Endothelial cell (in vitro differentiated cells): ENCODE data around the gene FGF14. TPM values are rescaled to one million over a fixed set of nuclear protein-coding genes. Genes with fewer than 3 reads are reported as not detected.

Experiments used
- DNase-seq: peaks from one replicate; pipeline ENCODE4 v3.0.0; 2021; ENCODE audit warnings: low spot score
- H3K27ac Mint-ChIP-seq: one replicate; pipeline ENCODE4 v1.8.0; 2021; ENCODE audit warnings: mixed read lengths, inconsistent platforms; ENCODE audit not compliant: unreplicated experiment
- H3K27me3 Mint-ChIP-seq: one replicate; pipeline ENCODE4 v1.8.0; 2021; ENCODE audit warnings: mild to moderate bottlenecking, moderate library complexity, mixed read lengths, inconsistent platforms; ENCODE audit not compliant: unreplicated experiment
- H3K36me3 Mint-ChIP-seq: one replicate; pipeline ENCODE4 v1.8.0; 2021; ENCODE audit warnings: mild to moderate bottlenecking, low read depth, mixed read lengths, inconsistent platforms; ENCODE audit not compliant: unreplicated experiment
- H3K4me1 Mint-ChIP-seq: one replicate; pipeline ENCODE4 v1.8.0; 2021; ENCODE audit warnings: mild to moderate bottlenecking, mixed read lengths, inconsistent platforms; ENCODE audit not compliant: unreplicated experiment
- H3K4me3 Mint-ChIP-seq: one replicate; pipeline ENCODE4 v1.8.0; 2021; ENCODE audit warnings: mild to moderate bottlenecking, mixed read lengths, inconsistent platforms; ENCODE audit not compliant: unreplicated experiment
- H3K9me3 Mint-ChIP-seq: one replicate; pipeline ENCODE4 v1.8.0; 2021; ENCODE audit warnings: mixed read lengths, inconsistent platforms; ENCODE audit not compliant: unreplicated experiment
- microRNA-seq: library from miRNA; unstranded; fragments of <30 nt; microRNA quantifications from one replicate; pipeline ENCODE4, GENCODE V29; 2020; ENCODE audit not compliant: unreplicated experiment
- total RNA-seq: library from RNA; stranded (reverse); fragmentation: NEBNext Ultra II Directional; extraction: Animal tissue kit (Norgen Biotek cat#: 25700); gene quantifications from one replicate; pipeline ENCODE4 v1.2.1, GENCODE V29; 2021; ENCODE audit not compliant: unreplicated experiment
- TF ChIP-seq, protein P1 (sequence below): fragments of 200-600 bp; sonication (generic); IDR thresholded peaks from one replicate; pipeline ENCODE4 v1.5.0; 2021; ENCODE audit warnings: antibody characterized with exemption; ENCODE audit not compliant: unreplicated experiment

Gene FGF14
- total RNA-seq, 1 donor from 2014 or later, result 0.13 TPM

- Mint-ChIP-seq H3K4me1 (no peaks in the 10 kb centered on the region), H3K9me3 (no peaks in the 10 kb centered on the region), H3K4me3 (no peak overlapping the region), H3K36me3 (no peaks in the 10 kb centered on the region), H3K27me3 (no peaks in the 10 kb centered on the region), H3K27ac (no peak overlapping the region)
- TF ChIP-seq, protein P1, sequence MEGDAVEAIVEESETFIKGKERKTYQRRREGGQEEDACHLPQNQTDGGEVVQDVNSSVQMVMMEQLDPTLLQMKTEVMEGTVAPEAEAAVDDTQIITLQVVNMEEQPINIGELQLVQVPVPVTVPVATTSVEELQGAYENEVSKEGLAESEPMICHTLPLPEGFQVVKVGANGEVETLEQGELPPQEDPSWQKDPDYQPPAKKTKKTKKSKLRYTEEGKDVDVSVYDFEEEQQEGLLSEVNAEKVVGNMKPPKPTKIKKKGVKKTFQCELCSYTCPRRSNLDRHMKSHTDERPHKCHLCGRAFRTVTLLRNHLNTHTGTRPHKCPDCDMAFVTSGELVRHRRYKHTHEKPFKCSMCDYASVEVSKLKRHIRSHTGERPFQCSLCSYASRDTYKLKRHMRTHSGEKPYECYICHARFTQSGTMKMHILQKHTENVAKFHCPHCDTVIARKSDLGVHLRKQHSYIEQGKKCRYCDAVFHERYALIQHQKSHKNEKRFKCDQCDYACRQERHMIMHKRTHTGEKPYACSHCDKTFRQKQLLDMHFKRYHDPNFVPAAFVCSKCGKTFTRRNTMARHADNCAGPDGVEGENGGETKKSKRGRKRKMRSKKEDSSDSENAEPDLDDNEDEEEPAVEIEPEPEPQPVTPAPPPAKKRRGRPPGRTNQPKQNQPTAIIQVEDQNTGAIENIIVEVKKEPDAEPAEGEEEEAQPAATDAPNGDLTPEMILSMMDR, result no peak
- no peak for DNase-seq
Measured at GRCh38 chr13:101690871-101691270, 711.0 kb downstream of the FGF14 start.

DNA sequence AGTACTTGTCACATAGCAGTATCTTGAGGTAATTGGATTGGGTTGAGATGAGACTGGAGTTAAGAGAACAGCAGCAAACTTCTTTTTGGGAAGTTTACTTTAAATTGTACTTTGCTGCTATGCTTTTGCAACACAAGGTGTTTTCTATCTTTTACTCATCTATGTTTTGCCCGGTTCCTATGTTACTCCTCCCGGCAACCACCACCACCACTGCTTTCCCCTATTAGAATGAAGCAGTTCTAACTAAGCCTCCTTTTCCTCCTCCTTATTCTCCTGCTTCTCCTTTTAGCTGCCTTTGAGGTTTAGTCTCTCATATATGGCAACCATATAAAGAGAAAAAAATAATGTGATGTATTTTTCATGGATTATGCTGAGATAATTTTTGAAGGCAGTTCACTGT is 715.8 kb downstream of the FGF14 start:
- Mint-ChIP-seq H3K27me3 (peaks cover 1% of the 10 kb centered on the region), H3K27ac (no peak overlapping the region)
- DNase-seq, result no peak

GRCh38 chr13:101681834-101682233 is 720.0 kb downstream of the FGF14 start:
- H3K27ac Mint-ChIP-seq, result no peak overlapping the region

More for the DNA sequence above, 715.8 kb downstream of the FGF14 start:
- Mint-ChIP-seq H3K4me1 (no peaks in the 10 kb centered on the region), H3K9me3 (no peaks in the 10 kb centered on the region), H3K4me3 (no peak overlapping the region), H3K36me3 (no peaks in the 10 kb centered on the region)
- TF ChIP-seq, protein P1, result no peak

GRCh38 chr13:101673360-101674105 is 728.3 kb downstream of the FGF14 start:
- H3K27me3 Mint-ChIP-seq, result no peaks in the 10 kb centered on the region
- no peaks in the 10 kb centered on the region for H3K36me3 Mint-ChIP-seq
- no peaks in the 10 kb centered on the region for H3K4me1 Mint-ChIP-seq
- no peak overlapping the region for H3K4me3 Mint-ChIP-seq
- H3K9me3 Mint-ChIP-seq, result no peaks in the 10 kb centered on the region
- TF ChIP-seq, protein P1, result no peak
- H3K27ac Mint-ChIP-seq, result no peak overlapping the region
- DNase-seq, result no peak

More at GRCh38 chr13:101681834-101682233, 720.0 kb downstream of the FGF14 start:
- TF ChIP-seq, protein P1, result no peak
- no peak for DNase-seq
- Mint-ChIP-seq H3K4me3 (no peak overlapping the region), H3K4me1 (no peaks in the 10 kb centered on the region), H3K36me3 (no peaks in the 10 kb centered on the region), H3K9me3 (no peaks in the 10 kb centered on the region), H3K27me3 (peaks cover 2% of the 10 kb centered on the region)

DNA sequence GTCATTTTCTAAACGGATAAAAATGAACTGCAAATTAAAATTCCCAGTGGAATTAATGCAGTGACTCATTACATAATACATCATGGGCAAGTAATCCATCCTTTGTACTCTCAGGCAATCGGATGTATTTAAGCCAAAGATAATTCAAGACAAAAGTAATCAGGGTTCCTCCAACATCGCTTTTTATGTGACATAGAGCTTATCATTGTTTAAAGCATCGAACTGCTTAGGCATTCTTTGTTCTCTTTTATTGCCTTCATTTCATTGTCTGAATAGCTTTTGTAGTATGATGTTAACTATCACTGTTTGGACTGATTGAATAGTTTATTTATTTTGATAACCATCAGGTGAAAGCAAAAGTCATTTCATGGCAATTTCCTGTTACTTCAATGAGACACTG is 740.0 kb downstream of the FGF14 start:
- Mint-ChIP-seq H3K27me3 (no peaks in the 10 kb centered on the region), H3K4me1 (no peaks in the 10 kb centered on the region), H3K27ac (no peak overlapping the region), H3K36me3 (no peaks in the 10 kb centered on the region), H3K4me3 (no peak overlapping the region), H3K9me3 (no peaks in the 10 kb centered on the region)
- DNase-seq, result no peak
- TF ChIP-seq, protein P1, result no peak

Small RNA genes lying within 50 kb of the gene (microRNA-seq; reads per million reads assigned to microRNA genes)
- gene MIR2681 (not detected), gene MIR4705 (not detected)

Other genes starting within 250 kb of the FGF14 start
- 91.2 TPM for gene TPP2, start 194.9 kb upstream of the FGF14 start, total RNA-seq